DND-41 (cell line): ENCODE results near the gene COG2.

Source experiments
- CTCF ChIP-seq: IDR thresholded peaks from 2 replicates; pipeline ENCODE4 v1.5.1; 2012; ENCODE audit warnings: borderline replicate concordance, low read length, moderate library complexity, mild to moderate bottlenecking; ENCODE audit not compliant: poor library complexity, severe bottlenecking; ENCODE audit errors: extremely low read depth
- EZH2 ChIP-seq: IDR thresholded peaks from 3 replicates; pipeline ENCODE4 v1.6.1; 2012; ENCODE audit warnings: borderline replicate concordance, low read depth, mild to moderate bottlenecking, moderate library complexity, low read length, inconsistent platforms; ENCODE audit not compliant: severe bottlenecking

DNA sequence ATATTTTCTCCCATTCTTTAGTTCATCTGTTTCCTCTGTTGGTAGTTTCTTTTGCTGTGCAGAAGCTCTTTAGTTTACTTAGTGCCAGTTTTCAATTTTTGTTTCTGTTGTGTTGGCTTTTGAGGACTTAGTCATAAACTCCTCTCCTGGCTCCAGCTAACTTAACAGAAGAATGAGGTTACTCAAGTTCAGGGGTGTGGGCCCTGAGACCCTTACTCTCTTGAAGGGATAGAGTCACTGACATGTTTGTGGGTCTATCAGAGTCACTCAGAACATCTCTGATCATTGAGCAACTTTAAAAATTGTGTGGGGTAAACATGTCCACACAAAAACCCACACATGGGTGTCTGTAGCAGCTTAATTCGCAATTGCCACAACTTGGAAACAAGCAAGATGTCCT, 57.4 kb downstream of the COG2 start:
- TF ChIP-seq CTCF, result no peak
- no peak for TF ChIP-seq EZH2
